NCI-H748 treated with DMSO at 0.1 percent for 48 hours (cell line): Measurements from ENCODE around the gene NDUFV3.
"Not testable (repeated sequence)": the region's sequence is repeated elsewhere in the genome, so short reads cannot be mapped to it uniquely, and the experiment has no call there.

Experiments
- DNase-seq: peaks from one replicate; lab custom pipeline; 2025; lab: John Stamatoyannopoulos, UW

NDUFV3 gene

GRCh38 chr21:42857216-42857615 is 35.9 kb upstream of the NDUFV3 start:
- no peak for DNase-seq

- DNase-seq, result no peak
Observed at GRCh38 chr21:42858185-42858847, 34.8 kb upstream of the NDUFV3 start.

- no peak for DNase-seq
Observed at GRCh38 chr21:42858957-42859890, 33.9 kb upstream of the NDUFV3 start.

GRCh38 chr21:42859891-42860230 is 33.2 kb upstream of the NDUFV3 start:
- no peak for DNase-seq

GRCh38 chr21:42860345-42860744 is 32.8 kb upstream of the NDUFV3 start:
- DNase-seq, result no peak

- no peak for DNase-seq
Observed at GRCh38 chr21:42861311-42861847, 31.7 kb upstream of the NDUFV3 start.

GRCh38 chr21:42861848-42862400 is 31.2 kb upstream of the NDUFV3 start:
- no peak for DNase-seq

GRCh38 chr21:42862774-42863503 is 30.2 kb upstream of the NDUFV3 start:
- DNase-seq, result no peak

GRCh38 chr21:42863504-42863870 is 29.6 kb upstream of the NDUFV3 start:
- no peak for DNase-seq

GRCh38 chr21:42864286-42864685 is 28.8 kb upstream of the NDUFV3 start:
- DNase-seq, result no peak

GRCh38 chr21:42864815-42865775 is 28.0 kb upstream of the NDUFV3 start:
- DNase-seq, result no peak

- no peak for DNase-seq
Observed at GRCh38 chr21:42865776-42866160, 27.3 kb upstream of the NDUFV3 start.

- no peak for DNase-seq
Observed at GRCh38 chr21:42868196-42868595, 24.9 kb upstream of the NDUFV3 start.

- DNase-seq, result no peak
Observed at GRCh38 chr21:42873096-42873495, 20.0 kb upstream of the NDUFV3 start.

GRCh38 chr21:42875811-42876210 is 17.3 kb upstream of the NDUFV3 start:
- not testable (repeated sequence) for DNase-seq

- no peak for DNase-seq
Observed at GRCh38 chr21:42878678-42878992, 14.5 kb upstream of the NDUFV3 start.

GRCh38 chr21:42878993-42879787 is 13.9 kb upstream of the NDUFV3 start, which contains the start of gene WDR4:
Gene WDR4 (minus strand): TSS chr21:42879539. CDS start chr21:42879495, 44 bp downstream.
- peak; percentile 87 for DNase-seq

GRCh38 chr21:42880352-42880751 is 12.8 kb upstream of the NDUFV3 start:
- DNase-seq, result no peak

- DNase-seq, result no peak
Observed at GRCh38 chr21:42883921-42884320, 9.2 kb upstream of the NDUFV3 start.

- no peak for DNase-seq
Observed at GRCh38 chr21:42887326-42887725, 5.8 kb upstream of the NDUFV3 start.
